HT1080 (cell line): Measurements from ENCODE around the gene NAP1L1. TPM values are rescaled to one million over a fixed set of nuclear protein-coding genes. Genes with fewer than 3 reads are reported as not detected.

Source experiments
- DNase-seq: peaks from one replicate; pipeline ENCODE4 v3.0.0-alpha.2; 2015; ENCODE audit warnings: low read depth
- polyA plus RNA-seq, 2 experiments: library from polyadenylated mRNA; depleted of rRNA; stranded (reverse); fragments of >200 nt; gene quantifications; 2 replicates each; pipeline ENCODE4 v1.2.3, GENCODE V29; 2015
- total RNA-seq: library from RNA; depleted of rRNA; stranded (reverse); fragments of >200 nt; shearing (Covaris generic); gene quantifications from 2 replicates; pipeline ENCODE4 v1.2.3, GENCODE V29; 2014; rRNA removed

Gene NAP1L1, protein sequence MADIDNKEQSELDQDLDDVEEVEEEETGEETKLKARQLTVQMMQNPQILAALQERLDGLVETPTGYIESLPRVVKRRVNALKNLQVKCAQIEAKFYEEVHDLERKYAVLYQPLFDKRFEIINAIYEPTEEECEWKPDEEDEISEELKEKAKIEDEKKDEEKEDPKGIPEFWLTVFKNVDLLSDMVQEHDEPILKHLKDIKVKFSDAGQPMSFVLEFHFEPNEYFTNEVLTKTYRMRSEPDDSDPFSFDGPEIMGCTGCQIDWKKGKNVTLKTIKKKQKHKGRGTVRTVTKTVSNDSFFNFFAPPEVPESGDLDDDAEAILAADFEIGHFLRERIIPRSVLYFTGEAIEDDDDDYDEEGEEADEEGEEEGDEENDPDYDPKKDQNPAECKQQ
- total RNA-seq, result 262 and 444 TPM in 2 replicates
- 999 and 1,271 TPM in 2 replicates for polyA plus RNA-seq (2015; cell fraction: cytosol; rRNA removed)
- 741 and 770 TPM in 2 replicates for polyA plus RNA-seq (2015; cell fraction: nucleus; rRNA removed)

DNA sequence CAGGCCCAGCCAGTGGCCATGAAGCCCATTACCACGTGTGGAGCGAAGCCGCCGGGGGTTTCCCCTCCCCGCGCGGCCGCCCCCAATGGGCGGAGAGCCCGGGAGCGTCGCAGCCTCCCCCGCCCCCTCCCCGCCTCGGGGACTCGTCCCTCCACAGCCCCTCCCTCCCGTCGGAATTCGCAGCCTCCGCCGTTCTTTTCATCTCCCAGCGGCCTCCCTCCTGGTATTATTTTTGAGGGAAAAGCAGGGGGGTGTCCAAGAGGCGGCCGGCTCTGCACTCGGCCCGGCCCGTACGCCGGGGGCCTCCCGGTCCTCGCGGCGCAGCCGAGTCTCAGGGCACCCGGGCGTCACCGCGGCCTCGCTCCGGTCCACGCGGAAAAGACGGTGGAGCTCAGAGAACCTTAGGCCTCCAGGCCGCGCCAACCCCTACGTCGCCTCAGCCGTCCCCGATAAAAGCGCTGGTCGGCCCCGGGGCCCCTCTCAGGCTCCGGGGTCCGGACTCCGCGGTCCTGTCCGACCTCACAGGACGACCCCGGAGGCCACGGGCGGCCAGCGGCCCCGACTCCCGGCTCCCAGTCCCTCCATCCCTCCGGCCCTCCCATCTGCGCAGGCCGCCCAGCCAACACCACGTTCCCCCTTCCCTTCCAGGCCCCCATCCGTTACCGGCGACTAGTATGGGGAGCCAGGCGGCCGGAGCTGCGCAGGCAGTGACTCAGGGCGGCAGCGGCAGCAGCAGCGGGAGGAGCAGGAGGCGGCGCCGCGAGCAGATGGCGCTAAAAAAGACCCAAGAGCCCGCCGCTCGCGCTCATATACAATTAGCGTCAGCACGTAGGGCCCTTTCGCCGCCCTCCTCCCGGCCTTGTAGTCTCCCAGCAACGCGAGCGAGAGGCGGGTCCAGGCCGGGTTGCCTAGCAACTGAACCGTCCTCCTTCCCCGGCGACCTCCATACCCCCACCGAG is at the start of gene NAP1L1:
NAP1L1 (minus strand) TSS at position 782 of the 959 bp plus-strand sequence. CDS start 10,466 bp downstream, outside the sequence.
- peak; percentile 99 for DNase-seq

DNA sequence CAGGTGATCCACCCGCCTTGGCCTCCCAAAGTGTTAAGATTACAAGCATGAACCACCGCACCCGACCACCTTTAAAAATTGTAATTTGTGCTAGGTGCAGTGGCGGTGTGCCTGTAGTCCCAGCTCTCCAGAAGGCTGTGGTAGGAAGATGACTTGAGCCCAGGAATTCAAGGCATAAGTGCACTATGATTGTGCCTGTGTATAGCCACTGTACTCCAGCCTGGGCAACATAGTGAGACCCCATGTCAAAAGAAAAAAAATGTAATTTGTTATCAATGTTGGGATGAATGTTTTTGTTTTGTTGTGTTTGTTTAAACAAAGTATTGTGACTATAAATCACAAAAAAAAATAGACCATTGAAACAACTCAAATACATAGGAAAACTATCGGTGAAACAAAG is 43.1 kb upstream of the NAP1L1 start:
- DNase-seq, result no peak

DNA sequence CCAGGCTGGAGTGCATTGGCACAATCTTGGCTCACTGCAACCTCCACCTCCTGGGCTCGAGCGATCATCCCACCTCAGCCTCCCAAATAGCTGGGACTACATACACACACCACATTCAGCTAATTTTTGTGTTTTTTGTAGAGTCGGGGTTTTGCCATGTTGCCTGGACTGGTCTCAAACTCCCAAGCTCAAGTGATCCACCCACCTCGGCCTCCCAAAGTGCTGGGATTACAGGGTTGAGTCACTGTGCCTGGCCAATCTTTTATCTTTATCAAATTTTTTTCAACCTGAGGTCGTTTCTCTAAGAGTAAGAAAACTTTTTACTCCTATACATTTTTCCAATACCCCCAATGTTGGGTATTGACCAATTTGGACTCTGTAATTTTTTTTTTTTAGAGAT is 40.0 kb upstream of the NAP1L1 start:
- peak; percentile 43 for DNase-seq

DNA sequence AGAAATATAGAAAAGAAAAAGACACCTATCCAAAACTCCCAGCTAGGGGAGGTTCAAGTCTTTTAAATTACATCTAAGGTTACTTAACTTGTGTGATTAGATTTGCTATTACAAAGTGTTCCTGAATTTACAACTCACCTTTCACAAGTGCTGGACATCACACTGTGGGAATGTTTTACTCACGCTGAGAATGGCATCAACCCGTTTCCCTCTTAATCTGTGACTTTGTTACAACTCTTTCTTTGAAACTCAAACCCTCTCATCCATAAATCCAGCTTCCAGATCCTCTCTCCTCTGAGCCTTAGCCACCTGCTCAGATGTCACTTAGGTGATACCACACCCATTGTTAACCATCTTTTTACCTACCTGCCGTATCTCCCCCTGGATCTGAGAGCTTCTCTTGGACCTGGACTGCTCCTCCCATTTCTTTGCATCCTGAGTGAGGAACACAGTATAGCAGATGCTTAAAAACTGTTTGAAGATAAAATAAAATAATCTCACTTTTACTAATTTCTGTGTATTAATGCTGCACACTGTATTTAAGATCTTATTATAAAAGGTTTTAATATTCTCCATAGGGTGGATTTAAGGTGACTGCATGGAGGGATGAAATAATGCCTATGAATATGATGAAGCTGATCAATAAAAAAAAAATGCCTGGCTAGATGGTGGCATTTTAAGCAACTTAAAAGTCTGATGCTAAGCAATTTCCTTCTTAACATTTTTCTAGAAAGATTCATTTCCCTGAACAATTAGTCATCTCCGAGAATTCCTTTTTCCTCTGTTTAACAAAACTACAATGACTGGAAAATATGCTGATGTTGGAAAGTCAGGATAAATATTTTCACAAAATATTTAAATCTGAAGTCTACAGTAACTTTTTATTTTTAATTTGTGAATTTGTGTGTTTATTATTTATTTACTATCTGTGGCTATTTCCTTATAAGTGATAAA is 39.1 kb upstream of the NAP1L1 start:
- DNase-seq, result peak; percentile 75

DNA sequence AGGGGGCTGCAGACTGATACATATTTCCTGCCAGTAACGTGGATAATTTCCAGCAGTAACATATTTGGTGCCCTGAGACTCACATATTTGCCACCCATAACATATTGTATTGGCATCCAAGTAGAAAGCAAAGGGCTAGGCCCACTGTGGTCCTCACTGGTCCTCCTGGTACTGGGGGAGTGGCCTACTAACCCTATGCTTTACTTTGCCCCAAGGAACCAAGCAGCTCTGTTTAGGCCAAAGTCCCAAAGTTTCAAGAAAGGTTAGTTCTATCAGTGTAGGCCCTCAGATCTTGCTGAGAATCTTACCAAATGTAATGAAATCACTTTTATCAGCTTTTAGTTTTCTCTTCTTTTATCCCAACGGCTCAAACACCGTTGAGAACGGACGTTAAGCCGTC is 35.4 kb upstream of the NAP1L1 start:
- DNase-seq, result no peak

DNA sequence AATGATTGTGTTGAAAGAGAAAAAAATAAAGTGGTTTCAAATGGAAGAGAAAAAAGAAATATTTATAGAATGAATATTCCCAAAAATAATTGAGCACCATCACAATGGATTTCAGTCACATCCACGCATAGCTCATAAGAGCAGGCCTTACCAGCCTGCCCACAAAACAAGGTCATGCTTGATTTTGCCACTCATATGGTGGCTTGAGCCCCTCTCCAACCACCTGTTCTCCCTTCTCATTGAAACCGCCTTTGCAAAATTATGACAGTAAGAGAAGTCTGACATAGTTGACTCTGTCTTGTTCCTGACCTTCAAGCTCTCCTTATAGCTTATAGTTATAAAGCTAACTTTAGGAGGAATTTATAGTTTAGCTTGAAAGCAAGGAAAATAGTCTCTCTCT is 33.3 kb upstream of the NAP1L1 start:
- no peak for DNase-seq

DNA sequence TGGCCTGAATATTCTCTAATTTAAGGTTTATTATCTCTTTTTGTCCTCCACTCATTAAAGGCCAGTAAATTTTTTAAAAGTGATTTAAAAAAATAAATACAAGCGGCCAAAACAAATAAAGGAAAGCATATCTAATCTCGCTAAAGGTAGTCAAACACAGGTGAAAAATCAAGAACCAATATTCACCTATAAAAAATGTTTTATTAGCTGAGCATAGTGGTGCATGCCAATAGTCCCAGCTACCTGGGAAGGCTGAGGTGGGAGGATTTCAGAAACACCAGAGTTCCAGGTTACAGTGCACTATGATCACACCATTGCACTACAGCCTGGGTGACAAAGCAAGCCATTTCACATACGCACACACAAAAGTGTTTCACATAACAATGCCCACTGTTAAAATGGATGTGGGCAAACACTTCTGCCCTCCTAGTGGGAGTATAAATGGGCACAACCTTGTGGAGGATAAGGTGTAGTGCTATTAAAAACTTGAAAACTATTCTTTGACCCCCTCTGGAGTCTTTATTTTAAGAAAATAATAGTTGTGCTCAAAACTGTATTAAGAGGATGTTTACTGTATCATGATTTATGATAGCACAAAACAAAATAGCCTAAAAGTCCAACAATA is 32.7 kb upstream of the NAP1L1 start:
- no peak for DNase-seq

DNA sequence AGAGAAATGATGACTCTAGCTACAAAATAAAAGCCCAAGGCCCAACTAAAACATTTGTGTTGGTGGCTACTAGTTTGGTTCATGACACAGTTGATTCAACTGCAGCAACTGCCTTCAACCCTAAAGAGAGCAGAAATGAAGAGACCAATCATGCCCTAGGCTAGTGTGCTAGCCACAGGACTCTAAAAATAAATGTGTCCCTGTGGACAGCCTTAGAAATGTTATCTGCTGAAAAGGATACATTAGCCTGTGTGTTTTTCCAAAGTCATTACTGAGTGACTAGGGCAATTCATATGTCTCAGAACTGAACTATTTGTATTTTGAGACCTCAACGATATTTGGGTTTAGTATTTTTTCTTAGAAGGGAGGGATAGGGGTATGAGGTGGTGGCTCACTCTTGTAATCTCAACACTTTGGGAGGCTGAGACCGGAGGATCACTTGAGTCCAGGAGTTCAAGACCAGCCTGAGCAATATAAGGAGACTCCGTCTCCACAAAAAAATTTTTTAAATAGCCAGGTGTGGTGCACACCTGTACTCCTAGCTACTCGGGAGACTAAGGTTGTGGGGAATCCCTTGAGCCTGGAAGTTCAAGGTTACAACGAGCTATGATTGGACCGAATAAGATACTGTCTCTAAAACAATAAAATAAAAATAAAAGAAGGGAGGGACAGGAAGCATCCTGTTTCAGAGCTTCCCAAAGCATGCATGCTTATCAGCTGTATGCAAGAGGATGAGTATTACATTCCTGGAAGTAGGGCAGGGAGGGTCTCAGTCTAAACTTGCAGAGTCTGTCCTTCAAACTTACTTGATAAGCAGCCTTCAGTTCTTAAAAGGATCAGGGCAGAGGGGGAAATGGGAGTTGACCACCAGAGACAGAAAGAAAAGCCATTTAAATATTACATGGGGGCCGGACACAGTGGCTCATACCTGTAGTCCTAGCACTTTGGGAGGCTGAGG is 29.6 kb upstream of the NAP1L1 start:
- no peak for DNase-seq

DNA sequence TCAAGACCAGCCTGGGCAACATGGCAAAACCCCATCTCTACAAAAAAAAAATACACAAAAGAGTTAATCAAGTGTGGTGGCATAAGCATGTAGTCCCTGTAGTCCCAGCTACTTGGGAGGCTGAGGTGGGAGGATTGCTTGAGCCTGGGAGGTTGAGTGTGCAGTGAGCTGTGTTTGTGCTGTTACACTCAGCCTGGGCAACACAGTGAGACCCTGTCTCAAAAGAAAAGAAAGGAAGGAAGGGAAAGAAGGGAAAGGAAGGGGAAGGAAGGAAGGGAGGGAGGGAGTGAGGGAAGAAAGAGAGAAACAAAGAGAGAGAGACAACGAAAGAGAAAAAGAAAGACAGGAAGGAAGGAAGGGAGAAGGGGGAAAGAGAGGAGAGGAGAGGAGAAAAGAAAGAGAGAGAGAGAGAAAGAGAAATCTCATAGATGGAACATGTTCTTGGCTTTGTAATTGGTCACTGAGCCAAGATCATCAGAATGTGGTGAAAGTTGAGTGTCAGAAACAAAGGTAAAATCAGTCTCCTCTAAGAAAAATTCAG is 26.8 kb upstream of the NAP1L1 start:
- DNase-seq, result no peak

DNA sequence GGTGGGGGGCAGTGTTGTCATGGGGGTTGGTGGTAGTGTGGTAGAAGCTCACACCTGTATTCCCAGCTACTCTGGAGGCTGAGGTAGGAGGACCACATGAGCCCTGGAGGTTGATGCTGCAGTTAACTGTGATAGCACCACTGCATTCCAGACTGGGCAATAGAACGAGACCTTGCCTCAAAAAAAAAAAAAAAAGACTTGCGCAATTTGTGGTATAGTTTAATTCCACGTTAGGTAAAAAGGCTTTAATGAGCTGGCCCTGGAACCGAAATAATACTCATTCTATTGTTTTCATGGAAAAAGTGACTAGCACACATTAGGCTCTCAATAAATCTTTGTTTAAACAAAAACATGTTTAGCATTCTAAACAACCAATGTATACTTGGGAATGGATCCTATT is 25.4 kb upstream of the NAP1L1 start:
- no peak for DNase-seq

DNA sequence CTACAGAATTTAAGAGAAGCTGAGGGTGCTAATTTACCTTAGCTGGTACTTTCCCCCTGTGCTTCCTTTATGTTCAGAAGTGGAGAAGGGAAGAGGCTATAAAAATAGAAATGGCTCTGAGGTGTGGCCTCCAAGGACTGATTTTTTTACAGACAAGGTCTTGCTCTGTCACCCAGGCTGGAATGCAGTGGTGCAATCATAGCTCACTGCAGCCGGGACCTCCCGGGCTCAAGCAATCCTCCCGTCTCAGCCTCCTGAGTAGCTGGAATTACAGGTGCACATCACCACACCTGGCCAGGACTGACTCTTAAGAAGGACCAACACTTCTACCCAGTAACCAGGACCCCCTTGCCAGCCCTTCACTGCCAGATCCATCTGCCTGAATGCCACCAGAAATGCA is 23.9 kb upstream of the NAP1L1 start:
- DNase-seq, result no peak

DNA sequence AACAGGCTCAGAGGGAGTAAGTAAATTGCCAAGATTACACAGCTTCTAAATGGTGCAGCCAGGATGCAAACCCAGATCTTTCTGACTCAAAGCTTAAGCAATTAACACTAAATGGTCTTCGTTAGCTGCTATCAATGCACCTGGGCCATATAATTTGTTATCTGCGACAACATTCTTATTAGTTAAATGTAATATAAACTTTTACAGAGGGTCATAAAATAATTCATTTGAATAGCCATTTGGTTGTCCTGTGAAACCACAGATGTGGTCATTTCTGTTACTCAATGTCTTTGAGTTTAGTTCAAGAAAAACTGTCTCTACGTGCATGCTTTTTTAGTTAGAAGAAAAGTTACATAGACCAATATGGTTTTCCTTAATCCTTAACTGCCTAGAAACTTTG is 22.1 kb upstream of the NAP1L1 start:
- no peak for DNase-seq

DNA sequence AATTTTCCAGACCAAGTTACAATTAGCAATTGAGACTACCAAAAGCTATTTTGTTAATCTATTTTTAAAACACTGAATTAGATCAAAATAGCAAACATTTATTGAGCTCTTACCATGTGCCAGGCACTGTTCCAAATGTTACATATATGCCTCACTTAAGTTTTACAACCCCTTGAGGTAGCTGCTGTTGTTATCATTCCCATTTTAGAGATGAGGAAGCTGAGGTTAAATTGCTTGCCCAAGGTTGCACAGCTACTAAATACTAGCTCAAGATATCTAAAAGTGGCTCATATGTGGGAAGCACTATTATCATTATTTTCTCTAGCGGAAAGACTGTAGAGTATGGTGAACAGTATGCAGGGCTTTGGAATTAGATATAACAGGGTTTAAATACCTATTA is 19.5 kb upstream of the NAP1L1 start:
- no peak for DNase-seq

DNA sequence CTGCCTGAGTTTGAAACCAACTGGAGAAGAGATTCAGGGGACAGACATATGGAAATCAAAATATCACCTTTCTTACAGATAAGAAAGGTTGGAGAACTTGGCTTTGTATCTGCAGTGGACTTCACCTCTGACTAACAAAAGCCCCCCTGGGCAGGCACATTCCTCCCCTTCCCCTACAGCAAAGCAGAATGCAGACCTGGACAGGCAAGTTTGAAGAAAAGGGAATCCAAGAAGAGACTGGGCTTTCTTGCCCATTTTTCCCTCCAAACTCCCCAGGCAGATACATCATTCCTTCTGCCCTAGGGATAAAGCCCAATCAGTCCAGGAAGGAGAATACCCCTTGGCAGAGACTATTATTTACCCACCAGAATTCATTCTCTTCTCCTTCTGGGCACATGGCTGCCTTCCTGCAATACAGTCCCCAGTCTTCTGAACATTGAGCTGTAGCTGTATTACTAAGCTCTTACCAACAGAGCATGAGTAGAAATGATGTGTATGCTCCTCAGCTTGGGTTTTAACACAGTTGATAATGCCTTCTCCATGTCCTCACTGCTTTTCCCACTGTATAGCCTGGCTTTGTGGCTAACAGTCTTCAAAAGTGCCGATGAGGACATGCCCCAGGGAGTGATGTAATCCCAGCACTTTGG is 17.4 kb upstream of the NAP1L1 start:
- DNase-seq, result no peak

DNA sequence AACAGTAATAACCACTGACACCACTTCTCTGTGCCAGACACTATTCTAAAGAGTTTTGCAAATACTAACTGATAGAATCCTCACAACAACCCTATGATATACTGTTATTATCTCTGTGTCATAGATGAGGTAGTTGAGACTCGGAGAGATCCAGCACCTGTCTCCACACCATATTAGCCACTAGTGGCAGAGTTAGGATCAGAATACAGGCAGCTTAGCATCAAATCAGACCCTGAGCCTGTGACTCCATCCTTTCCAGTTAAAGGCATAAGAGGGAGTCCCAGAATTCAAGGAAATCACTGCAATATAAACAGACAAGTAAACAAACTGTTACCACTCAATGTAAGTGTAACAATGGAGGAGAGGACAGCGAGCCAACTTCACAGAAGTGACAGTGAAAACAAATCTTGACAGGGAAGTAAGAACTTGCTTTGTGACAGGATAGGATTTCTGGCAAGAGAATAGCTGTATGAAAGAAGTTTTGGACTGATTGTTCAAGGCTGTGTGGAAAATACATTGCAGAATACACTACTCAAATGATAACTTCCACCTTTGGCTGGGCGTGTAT is 11.7 kb upstream of the NAP1L1 start:
- DNase-seq, result no peak

DNA sequence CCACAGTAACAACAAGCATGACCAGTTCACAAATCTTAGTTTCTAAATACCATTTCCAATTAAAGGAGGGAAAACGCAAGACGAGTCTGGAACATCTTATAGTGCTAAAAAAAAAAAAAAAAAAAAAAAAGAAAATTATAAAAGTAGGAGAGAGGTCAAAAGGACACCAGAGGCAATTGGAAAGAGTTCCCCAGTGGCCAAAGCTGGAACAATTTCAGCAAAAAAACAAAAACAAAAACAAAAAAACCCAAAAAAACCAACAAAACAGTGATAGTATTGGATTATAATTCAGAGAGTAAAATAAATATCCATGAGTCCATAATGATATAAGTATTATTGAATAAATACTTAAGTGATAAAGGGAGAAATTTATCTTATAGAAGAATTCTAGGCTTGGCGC is 10.3 kb upstream of the NAP1L1 start:
- DNase-seq, result no peak

DNA sequence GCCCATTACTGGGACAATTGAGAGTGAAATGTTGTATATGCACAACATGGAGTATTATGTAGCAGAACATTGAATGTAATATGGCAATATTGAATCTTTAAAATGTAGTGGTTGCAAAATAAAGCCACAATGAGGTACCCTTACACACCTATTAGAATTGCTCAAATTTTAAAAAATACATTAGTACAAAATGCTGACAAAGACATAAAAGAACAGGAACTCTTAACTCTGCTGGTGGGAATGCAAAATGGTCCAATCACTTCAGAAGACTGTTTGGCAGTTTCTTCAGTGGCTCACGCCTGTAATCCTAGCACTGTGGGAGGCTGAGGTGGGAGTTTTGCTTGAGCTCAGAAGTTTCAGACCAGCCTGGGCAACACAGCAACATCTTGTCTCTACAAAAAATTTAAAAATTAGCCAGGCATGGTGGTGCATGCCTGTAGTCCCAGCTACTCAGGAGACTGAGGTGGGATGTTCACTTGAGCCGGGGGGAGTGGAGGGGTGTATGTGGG is 6.8 kb upstream of the NAP1L1 start:
- no peak for DNase-seq

DNA sequence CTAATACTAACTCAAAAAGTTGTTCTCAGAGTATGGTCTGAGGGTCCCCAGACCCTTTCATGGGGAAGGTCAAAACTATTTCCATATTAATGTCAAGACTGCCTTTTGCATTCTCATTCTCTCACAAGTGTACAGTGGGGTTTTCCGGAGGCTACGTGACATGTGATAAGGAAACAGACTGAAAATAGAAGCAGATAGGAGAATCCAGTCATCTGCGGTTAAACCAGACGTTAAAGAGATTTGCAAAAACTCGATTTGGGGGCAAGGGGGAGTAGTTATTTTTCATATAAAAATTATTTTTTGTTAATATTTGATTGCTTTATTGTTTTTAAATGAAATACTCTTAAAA is 1.0 kb upstream of the NAP1L1 start:
- DNase-seq, result no peak
